HG02870 (cell line): ENCODE data around the gene TPSAB1.
"Not testable (repeated sequence)": the region's sequence is repeated elsewhere in the genome, so short reads cannot be mapped to it uniquely, and the experiment has no call there.

ENCODE experiments used
- ATAC-seq: cut with Tn5 transposase; IDR thresholded peaks from one replicate; pipeline ENCODE4 v1.9.1; 2021; ENCODE audit warnings: mild to moderate bottlenecking, moderate library complexity; ENCODE audit not compliant: unreplicated experiment

TPSAB1 gene

DNA sequence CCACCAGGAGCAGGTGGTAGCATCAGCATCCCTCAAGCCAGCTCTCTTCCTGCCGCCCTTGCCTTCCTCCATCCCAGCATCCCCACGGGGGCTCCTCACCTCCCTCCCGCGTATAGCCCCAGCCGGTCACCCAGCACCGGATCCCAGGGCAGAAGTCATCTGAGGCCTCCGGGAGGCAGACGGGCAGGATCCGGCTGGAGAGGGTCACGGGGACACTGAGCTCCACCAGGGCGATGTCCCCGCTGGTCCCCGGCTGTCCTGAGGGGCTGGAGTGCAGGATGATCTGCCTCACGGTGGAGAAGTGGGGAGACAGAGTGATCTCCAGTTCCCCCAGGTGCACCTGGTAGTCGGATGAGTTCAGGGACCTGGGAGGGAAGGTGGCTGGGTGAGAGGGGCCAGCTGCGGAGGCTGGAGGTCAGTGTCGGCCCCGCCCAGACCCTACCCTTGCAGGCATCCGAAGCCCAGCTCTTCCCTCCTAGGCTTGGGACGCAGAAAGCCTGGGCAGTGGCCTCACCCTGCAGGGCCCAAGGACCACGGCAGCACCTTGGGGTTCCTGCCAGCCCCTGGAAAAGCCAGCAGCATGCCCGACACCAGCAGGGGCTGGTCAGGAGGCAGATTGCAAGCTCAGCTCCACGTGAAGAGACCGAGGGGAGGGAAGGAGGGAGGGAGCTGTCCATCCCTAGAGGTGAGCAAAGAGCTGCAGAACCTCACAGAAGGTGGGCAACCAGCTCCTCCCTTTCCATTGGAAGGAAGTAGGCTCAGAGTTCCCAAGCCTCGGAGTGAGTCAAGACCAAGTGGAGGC, 17.8 kb upstream of the TPSAB1 start:
- ATAC-seq = no peak

DNA sequence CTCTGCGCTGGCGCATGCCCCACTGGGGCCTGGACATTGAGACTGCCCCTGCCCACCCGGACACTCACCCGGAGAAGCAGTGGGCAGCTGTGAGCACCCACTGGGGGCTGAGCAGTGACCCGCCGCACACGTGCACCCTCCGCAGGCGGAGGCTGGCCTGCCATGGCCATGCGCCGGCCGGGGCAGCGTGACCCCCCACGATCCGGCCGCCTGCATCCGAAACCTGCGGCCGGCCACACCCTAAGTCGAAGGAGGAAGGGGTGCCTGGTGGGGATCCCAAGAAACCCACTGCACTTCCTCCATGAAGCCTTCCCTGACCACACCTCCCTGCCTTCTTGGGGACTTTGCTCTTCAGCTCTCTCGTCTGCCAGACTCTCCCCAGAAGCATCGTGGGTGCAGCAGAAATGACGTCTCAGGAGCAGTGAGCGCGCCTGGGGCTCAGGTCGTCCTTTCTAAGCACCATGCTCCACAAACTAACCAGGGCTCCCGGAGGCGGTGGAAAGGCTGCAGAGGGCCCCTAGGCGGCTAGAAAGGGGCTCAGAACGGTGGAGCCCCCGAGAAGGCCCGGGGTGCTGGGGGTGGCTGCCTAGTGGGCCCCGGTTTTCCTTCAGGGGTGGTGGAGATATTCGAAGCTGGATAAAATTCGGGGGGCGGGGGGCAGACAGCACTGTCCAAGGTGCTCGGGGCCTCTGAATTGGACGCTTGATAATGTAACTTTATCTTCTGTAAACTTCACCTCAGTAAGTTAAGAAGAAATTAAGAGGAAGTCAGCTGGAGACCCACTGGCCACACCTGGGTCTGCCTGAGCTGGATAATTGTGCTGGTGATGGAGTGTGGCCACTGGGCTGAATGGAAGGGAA, 16.9 kb upstream of the TPSAB1 start:
- ATAC-seq = no peak

DNA sequence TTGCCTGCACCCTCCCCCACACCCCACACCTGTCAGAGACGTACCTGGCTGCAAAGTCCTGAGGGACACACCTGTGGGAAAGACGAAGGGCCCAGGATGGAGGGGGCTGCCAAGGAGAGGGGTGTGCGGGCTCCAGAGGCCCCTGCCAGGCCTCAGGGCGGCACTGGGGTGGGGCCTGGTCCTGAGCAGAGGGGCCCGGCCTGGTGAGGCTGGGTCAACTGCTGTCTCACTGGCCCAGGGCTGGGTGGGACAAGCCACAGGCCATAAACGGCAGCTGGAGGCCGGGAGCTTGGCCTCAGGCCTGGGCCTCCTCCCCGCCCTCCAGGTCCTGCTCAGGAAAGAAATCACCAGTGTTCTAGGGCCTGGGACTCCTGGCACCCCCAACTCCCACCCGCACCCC, 15.9 kb upstream of the TPSAB1 start:
- ATAC-seq = no peak

DNA sequence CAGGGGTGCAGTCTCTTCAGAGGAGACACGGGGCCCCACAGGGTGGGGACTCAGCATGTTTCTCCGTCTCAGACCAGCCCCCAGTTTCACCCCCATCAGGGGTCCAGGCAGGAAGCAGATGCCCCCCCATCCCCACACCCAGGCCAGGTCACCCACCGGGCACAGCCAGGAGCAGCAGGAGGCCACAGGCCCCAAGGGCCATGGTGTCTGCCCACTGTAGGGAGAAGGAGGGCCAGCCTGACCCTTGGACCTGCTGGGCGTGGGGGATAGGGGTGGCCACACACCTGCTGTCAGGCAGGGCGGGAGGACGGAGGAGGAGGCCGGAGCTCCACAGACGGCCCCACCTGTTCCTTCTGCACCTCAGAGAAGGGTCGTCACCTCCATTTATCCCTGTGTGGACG, 15.5 kb upstream of the TPSAB1 start, which contains the start of gene TPSG1:
Gene TPSG1, minus strand, starts transcription at position 218 of the 401 bp plus-strand sequence. Its CDS starts 16 bp downstream, at position 202.
- no peak for ATAC-seq

DNA sequence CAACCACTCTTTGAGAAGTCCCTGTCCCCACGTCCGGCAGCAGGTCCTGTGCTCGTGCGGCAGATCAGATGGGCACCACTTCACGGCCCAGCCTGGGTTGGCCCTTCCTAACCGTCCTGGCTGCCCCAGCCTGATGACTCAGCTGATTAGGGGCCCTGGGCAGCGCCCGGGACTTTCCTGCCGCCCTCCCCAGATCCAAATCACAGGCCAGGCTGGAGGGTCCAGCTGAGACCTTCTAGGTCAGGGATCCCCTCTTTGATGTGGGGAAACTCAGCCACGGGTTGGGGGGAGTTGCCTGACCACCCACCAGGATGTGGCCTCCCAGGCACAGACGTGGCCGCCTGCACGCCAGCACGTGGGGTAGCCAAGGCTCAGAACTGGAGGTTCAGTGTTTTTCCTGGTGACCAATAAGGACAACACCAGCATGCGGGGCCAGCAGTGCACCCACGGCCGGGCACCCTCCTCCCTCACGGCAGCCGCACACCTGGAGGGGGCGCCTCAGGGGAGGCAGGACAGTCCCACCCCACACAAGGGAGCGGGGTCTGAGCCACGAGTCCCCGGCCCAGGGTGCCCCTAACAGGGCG, 14.7 kb upstream of the TPSAB1 start:
- not testable (repeated sequence) for ATAC-seq

DNA sequence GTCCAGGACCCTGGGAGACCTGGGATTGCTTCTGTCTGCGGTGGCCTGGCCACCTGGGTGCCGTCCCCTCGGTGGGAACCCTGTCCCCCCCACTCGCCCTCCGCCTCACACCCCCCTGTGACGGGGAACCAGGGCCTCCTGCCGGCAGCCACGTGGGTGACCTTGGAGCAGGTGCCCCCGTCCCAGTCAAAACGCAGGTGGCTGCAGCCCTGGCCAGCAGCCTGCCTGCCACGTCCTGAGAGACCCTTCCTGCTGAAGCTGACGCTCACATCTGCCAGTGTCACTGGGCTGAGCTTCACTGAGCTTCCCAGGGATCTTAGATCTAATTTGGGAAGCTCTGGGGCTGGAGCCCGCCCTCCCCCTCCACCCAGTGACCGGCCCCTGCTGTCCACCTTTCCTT, 13.8 kb upstream of the TPSAB1 start:
- not testable (repeated sequence) for ATAC-seq

DNA sequence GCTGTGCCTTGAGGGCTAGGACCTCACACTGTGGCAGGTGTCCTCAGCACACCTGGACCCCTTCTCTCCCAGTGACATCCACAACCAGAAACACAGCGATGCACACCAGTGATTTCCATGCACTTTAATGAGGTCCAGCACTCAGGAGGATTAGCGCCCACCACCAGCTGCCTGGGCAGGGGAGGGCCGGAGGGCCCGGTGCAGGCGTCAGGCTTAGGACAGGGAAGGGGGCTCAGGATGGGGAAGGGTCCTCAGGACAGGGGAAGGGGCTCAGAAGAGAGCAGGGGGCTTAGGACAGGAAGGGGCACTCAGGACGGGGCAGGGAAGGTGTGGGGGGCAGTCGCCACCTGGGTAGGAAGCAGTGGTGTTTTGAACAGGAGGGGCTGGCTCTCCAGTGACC, 12.3 kb upstream of the TPSAB1 start:
- ATAC-seq = not testable (repeated sequence)

DNA sequence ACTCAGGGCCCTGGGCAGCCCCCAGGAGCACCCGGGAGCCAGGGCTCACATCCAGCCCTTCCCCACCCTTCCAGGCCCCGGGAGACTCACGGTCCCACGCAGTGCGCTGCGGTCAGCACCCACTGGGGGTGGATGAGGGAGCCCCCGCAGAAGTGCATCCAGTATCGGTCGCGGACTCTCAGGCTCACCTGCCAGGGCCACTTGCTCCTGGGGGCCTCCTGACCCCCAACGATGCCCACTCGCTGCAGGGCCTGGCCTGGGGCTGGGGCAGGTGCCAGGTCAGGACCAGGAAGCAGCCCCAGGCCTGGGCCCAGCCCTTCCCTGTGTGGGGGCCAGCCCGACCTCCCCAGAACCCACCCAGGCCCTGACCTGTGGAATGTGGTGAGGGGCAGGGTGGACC, 11.0 kb upstream of the TPSAB1 start:
- ATAC-seq = not testable (repeated sequence)

DNA sequence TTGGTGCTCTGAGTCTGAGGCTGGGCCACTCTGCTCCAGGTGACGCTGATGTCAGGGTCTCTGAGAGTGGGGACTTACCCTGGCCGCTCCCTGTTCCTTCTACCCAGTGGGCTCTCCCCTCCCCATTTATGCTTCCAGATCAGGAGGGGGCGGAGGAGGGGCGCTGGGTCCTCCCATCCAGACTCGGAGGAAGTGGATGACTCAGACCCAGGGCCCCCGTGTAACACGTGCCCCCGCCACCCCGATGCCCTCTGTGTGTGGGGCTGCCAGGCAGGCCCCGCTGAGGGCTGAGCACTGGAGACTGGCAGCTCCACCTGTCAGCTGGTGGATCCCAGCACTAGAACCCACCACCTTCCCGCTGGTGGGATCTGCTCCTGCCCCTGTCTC, 10.4 kb upstream of the TPSAB1 start, which contains the start of gene TPSB2:
Gene TPSB2, minus strand, starts transcription at position 101 of the 387 bp plus-strand sequence. CDS start 233 bp downstream, outside the sequence.
- not testable (repeated sequence) for ATAC-seq

DNA sequence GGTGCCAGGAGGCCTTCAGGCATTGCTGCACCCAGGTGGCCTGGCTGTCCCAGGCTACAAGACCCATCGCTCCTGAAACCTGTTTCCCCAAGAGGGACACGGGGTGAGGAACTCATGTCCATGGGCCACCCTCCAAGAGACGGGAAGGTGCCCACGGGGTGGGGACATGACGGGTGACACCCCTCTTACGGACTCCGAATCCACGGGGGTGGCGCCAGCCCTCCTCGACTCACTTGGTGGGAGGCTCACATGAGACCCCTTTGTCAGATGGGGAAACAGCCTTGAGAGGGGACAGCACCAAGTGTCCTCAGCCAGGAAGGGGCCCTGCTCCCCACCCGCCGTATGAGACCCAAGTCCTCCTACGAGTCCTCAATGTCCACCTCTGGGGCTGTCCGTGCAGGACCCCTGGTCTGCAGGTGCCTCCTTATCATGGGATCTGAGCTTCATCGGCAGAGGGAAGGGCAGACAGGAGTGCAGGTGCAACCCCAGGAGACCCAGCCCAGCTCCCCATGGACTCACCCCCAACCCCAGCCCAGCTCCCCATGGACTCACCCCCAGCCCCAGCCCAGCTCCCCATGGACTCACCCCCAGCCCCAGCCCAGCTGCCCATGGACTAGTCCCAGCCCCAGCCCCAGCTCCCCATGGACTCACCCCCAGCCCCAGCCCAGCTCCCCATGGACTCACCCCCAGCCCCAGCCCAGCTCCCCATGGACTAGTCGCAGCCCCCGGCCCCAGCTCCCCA, 9.9 kb upstream of the TPSAB1 start:
- ATAC-seq = not testable (repeated sequence)

DNA sequence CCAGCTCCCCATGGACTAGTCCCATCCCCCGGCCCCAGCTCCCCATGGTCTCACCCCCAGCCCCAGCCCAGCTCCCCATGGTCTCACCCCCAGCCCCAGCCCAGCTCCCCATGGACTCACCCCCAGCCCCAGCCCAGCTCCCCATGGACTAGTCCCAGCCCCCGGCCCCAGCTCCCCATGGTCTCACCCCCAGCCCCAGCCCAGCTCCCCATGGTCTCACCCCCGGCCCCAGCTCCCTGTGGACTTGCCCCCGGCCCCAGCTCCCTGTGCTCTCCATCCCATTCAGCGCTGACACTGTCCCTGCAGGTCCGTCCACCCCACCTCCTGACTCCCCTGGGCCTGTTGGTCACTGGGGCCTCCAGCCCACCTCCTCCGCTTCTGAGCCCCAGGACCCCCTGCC, 9.2 kb upstream of the TPSAB1 start:
- not testable (repeated sequence) for ATAC-seq

DNA sequence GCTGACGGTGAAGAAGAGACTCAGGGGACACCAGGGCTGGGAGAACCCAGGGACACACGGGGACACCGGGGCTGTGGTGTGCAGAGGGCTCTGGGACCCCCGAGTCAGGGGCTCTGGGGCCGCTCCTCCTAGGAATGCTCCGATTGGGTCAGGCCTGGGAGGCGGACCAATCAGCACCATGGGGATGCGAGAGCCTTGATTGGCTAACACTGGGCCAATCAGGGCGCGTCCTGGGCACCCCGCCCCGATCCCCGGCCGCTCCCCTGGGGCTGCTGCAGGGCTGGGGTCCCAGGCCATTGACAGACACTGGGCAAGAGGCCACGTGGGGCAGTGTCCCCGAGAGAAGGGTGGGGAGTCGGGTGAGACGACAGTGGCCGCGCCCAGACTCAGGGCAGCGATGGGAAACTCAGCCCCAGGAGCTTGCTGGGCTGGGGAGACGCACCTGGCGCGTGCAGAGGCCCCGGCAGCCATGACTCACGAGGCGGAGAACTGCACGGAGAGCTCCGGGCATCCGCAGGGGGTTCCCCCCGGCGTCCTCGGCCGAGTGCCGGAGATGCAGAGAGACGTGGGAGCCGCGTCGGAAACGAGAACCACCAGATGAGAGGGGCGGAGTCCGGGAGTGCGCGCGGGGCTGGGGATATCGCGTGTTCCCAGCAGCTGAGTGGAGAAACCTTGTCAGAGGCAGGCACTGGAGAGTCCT, 8.3 kb upstream of the TPSAB1 start:
- not testable (repeated sequence) for ATAC-seq

DNA sequence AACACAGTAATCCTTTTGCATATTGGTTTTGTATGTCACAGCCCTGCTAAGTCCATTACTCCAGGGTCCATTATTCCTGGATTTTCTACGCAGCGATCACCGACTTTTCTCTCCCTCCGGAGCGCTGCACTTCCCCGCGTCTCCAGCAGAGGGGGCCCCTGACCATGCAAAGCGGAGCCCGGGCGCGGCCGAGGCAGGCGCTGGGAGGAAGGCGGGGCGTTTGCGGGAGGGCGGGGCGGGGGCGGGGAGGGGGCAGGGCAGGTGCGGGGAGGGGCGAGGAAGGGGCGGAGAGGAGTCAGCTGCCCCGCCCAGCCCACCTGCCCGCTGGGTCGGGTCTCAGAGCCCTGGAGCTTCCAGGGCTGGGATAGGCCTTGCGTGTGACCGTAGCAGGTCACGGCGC, 3.8 kb upstream of the TPSAB1 start:
- ATAC-seq = not testable (repeated sequence)

DNA sequence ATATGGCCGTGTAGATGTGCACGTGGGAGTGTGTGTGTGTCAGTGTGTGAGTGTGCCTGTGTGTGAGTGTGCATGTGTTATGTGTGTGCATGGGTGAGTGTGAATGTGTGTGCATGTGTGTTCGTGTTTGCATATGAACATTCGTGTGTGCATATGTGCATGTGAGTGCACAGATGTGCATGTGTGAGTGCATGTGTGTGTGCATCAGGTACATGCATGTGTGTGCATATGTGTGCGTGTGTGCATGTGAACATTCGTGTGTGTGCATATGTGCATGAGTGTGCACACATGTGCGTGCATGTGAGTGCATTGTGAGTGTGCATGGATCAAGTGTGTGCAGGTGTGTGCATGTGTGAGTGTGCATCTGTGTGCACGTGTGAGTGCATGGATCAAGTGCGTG, 2.5 kb upstream of the TPSAB1 start:
- no peak for ATAC-seq

DNA sequence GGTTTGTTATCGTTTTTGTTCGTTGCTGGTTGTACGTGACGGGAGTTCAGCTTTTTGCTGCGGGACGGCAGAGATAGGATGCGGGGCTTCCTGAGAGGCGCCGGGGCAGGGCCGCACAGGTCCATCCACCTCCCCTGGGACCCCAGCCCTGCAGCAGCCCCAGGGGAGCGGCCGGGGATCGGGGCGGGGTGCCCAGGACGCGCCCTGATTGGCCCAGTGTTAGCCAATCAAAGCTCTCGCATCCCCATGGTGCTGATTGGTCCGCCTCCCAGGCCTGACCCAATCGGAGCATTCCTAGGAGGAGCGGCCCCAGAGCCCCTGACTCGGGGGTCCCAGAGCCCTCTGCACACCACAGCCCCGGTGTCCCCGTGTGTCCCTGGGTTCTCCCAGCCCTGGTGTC, 1.6 kb upstream of the TPSAB1 start:
- ATAC-seq = not testable (repeated sequence)

DNA sequence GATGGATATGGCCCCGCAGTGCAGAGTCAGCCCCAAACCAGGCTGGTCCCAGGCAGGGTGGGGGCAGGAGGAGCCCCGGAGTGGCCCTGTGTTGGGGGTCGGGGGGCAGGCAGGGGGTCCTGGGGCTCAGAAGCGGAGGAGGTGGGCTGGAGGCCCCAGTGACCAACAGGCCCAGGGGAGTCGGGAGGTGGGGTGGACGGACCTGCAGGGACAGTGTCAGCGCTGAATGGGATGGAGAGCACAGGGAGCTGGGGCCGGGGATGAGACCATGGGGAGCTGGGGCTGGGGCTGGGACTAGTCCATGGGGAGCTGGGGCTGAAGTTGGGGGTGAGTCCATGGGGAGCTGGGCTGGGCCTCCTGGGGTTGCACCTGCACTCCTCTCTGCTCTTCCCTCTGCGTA, 930 bp upstream of the TPSAB1 start:
- ATAC-seq = not testable (repeated sequence)

DNA sequence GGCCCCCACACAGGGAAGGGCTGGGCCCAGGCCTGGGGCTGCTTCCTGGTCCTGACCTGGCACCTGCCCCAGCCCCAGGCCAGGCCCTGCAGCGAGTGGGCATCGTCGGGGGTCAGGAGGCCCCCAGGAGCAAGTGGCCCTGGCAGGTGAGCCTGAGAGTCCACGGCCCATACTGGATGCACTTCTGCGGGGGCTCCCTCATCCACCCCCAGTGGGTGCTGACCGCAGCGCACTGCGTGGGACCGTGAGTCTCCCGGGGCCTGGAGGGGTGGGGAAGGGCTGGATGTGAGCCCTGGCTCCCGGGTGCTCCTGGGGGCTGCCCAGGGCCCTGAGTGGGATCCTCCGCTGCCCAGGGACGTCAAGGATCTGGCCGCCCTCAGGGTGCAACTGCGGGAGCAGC, 576 bp downstream of the TPSAB1 start:
- ATAC-seq = not testable (repeated sequence)

DNA sequence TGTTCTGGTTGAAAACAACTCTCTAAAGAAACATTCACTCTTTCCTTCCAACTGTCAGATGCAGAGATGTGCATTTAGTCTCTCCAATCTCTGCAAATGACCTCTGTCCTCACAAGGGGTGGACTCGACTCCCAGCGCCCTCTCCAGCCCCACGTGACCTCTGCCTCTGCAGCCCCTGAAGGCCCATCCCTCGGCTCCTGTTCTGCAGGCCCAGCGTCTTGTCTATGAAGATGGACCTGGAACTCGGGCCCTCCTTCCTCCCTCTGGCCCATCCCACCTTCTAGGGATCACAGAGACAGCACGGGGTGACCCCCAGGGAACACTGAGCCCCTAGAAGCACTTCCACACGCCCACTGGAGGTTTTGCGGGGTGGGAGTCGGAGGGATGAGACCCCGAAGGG, 2.9 kb downstream of the TPSAB1 start:
- ATAC-seq = not testable (repeated sequence)

DNA sequence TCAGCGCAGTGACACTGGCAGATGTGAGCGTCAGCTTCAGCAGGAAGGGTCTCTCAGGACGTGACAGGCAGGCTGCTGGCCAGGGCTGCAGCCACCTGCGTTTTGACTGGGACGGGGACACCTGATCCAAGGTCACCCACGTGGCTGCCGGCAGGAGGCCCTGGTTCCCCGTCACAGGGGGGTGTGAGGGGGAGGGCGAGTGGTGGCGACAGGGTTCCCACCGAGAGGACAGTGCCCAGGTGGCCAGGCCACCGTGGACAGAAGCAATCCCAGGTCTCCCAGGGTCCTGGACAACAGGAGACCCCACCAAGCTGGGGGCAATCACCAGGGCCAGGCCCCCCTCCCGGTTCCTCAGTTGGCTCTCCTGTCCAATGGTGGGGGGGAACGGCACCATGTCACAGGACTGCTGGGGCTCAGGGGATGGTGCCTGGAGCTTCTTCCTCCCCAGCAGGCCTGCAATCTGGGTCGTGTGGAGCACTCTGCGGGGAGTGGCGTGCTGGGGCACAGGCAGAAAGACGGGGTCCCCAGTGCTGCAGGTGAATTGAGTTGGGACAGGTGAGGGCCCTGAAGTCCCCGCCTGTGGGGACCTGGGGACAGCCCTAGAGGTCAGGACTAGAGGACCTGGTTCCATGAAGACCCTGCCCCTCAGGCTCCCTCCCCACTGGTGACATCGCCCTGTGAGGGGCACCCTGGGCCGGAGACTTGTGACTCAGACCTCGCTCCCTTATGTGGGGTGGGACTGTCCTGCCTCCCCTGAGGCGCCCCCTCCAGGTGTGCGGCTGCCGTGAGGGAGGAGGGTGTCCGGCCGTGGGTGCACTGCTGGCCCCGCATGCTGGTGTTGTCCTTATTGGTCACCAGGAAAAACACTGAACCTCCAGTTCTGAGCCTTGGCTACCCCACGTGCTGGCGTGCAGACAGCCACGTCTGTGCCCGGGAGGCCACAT, 3.7 kb downstream of the TPSAB1 start:
- not testable (repeated sequence) for ATAC-seq
